ENCODE data around the gene CCR3.
A peak's percentile ranks its signal among the peaks of the same experiment; 100 is the strongest.

The CCR3 gene

DNA sequence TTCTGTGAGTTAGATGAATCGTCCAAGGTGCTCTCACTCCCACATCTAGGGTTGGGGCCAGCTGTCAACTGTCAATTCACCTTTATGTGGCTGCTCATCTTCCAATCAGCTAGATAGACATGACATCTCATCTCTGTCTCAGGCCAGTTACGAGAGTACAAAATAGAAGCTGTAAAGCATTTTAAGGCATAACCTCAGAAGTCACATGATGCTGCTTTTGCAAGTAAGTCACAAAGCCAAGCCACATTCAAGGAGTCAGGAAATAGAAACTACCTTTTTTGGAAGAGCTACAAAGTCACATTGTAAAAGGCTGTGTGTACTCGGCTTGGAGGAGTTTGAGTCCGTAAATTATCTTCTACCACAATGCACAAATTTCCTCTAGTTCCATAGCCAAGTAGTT lies 29.1 kb upstream of the CCR3 start:
- Mint-ChIP-seq H3K4me1 (no peaks in the 10 kb centered on the region), H3K4me3 (no peak overlapping the region), H3K36me3 (ENCODE audit: low read depth) (no peaks in the 10 kb centered on the region), H3K27me3 (ENCODE audit: low read depth) (peaks cover 14% of the 10 kb centered on the region), H3K27ac (no peak overlapping the region), H3K9me3 (peaks cover 7% of the 10 kb centered on the region)
- TF ChIP-seq, protein P1, sequence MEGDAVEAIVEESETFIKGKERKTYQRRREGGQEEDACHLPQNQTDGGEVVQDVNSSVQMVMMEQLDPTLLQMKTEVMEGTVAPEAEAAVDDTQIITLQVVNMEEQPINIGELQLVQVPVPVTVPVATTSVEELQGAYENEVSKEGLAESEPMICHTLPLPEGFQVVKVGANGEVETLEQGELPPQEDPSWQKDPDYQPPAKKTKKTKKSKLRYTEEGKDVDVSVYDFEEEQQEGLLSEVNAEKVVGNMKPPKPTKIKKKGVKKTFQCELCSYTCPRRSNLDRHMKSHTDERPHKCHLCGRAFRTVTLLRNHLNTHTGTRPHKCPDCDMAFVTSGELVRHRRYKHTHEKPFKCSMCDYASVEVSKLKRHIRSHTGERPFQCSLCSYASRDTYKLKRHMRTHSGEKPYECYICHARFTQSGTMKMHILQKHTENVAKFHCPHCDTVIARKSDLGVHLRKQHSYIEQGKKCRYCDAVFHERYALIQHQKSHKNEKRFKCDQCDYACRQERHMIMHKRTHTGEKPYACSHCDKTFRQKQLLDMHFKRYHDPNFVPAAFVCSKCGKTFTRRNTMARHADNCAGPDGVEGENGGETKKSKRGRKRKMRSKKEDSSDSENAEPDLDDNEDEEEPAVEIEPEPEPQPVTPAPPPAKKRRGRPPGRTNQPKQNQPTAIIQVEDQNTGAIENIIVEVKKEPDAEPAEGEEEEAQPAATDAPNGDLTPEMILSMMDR (IDR thresholded peaks at IDR 0.05; ENCODE audit: unreplicated experiment in 3 of 3) = no peak

- Mint-ChIP-seq H3K36me3 (ENCODE audit: low read depth) (no peaks in the 10 kb centered on the region), H3K9me3 (peaks cover 10% of the 10 kb centered on the region), H3K4me3 (no peak overlapping the region), H3K4me1 (no peaks in the 10 kb centered on the region), H3K27ac (no peak overlapping the region), H3K27me3 (ENCODE audit: low read depth) (peaks cover 14% of the 10 kb centered on the region)
- TF ChIP-seq, protein P1 (IDR thresholded peaks at IDR 0.05; ENCODE audit: unreplicated experiment in 3 of 3) = peak in 1 of 3 experiments; percentile 18
Measured at GRCh38 chr3:46214751-46215352, 27.4 kb upstream of the CCR3 start.

DNA sequence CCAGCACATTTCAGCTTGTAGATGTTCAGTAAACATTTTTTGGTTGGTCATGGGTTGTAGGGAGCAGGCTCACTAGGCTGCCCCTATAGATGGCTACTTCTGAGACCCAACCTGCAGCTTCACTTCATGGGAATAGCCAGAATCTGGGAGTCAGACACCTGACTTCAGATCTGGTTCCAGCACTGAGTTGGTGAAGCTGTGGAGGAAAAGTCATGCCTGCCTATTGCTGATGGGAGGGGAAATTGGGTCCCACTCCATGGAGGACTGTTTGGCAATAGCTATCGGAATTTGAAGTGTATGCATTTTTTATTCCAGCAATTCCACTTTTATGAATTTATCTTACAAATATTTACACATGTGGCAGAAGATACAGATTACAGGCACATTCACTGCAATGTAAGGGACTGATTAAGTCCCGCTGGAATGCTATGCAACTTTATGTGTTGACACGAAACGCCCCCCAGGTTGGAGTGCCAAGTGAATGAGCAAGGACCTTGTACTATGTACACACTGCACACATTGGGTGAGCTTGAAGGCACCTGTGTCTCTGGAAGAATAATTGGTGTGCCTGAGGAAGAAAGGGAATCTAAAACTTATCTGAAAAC lies 26.3 kb upstream of the CCR3 start:
- Mint-ChIP-seq H3K4me1 (no peaks in the 10 kb centered on the region), H3K4me3 (no peak overlapping the region), H3K36me3 (ENCODE audit: low read depth) (no peaks in the 10 kb centered on the region), H3K27ac (no peak overlapping the region), H3K27me3 (ENCODE audit: low read depth) (peaks cover 10% of the 10 kb centered on the region), H3K9me3 (peaks cover 11% of the 10 kb centered on the region)
- TF ChIP-seq, protein P1 (IDR thresholded peaks at IDR 0.05; ENCODE audit: unreplicated experiment in 3 of 3) = no peak

- Mint-ChIP-seq H3K27ac (no peak overlapping the region), H3K36me3 (ENCODE audit: low read depth) (no peaks in the 10 kb centered on the region), H3K4me1 (no peaks in the 10 kb centered on the region), H3K4me3 (no peak overlapping the region), H3K27me3 (ENCODE audit: low read depth) (peaks cover 16% of the 10 kb centered on the region), H3K9me3 (peaks cover 11% of the 10 kb centered on the region)
- TF ChIP-seq, protein P1 (IDR thresholded peaks at IDR 0.05; ENCODE audit: unreplicated experiment in 3 of 3) = no peak
Measured at GRCh38 chr3:46218196-46218709, 24.0 kb upstream of the CCR3 start.

DNA sequence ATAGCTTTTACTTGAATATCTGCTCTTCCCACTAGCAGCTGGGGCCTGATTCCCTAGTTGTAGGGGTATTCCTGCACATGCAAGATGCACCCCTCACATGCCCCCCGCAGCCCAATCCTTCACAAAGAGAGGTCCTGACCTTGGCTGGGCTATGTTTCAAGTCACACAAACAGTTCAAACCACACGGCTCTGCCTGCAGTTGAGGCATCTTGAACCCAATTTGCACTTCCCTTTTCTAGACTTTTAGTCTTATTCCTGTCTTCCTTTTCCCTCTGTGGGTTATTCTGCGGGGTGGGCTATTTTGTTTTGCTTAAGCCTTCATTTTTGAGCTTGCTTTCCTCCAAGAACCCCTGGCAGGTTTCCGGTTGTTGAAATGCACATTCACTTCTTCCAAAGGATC lies 20.9 kb upstream of the CCR3 start:
- Mint-ChIP-seq H3K4me3 (no peak overlapping the region), H3K36me3 (ENCODE audit: low read depth) (no peaks in the 10 kb centered on the region), H3K27ac (no peak overlapping the region), H3K27me3 (ENCODE audit: low read depth) (peaks cover 18% of the 10 kb centered on the region), H3K9me3 (peaks cover 14% of the 10 kb centered on the region), H3K4me1 (no peaks in the 10 kb centered on the region)
- TF ChIP-seq, protein P1 (IDR thresholded peaks at IDR 0.05; ENCODE audit: unreplicated experiment in 3 of 3) = no peak

DNA sequence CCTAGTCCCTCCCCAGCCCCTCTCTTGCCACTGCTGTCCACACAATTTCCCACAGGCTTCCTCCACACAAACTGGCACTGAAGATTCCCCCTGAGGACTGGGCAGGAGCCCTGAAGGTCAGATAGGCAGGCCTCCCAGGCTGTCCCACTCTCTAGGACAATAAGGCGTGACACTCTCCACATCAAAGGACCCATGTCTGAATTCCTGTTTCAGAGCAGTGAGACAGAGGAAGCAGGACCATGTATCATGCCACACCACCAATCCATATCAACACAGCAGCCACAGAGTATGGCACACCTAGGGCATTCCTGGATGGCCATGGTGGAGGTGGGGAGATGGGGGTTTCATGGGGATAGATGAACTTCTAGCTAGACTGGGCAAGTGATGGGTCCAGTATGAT lies 20.3 kb upstream of the CCR3 start:
- Mint-ChIP-seq H3K9me3 (peaks cover 14% of the 10 kb centered on the region), H3K4me1 (no peaks in the 10 kb centered on the region)
- TF ChIP-seq, protein P1 (IDR thresholded peaks at IDR 0.05; ENCODE audit: unreplicated experiment in 3 of 3) = no peak

More for the DNA sequence above, 20.3 kb upstream of the CCR3 start:
- Mint-ChIP-seq H3K27ac (no peak overlapping the region), H3K4me3 (no peak overlapping the region), H3K27me3 (ENCODE audit: low read depth) (peaks cover 21% of the 10 kb centered on the region), H3K36me3 (ENCODE audit: low read depth) (no peaks in the 10 kb centered on the region)

Data from nephron (organoid).